HL-60/S4 treated with retinoic acid at 250 ng/mL for 4 days and 3 days (cell line): ENCODE data around the gene OLFML2A.
"Not testable (repeated sequence)": the region's sequence is repeated elsewhere in the genome, so short reads cannot be mapped to it uniquely, and the experiment has no call there.

Experiments
- in situ Hi-C: fragments of 300-500 bp; cut with MboI; formaldehyde crosslinking; loops from 2 replicates; pipeline ENCODE4 v1.7.0; 2022; ENCODE audit warnings: low sequenced_read_pairs

OLFML2A gene

GRCh38 chr9:124815601-124816000 lies 38.7 kb downstream of the OLFML2A start:
- in situ Hi-C loops: no loop called here

- in situ Hi-C loops: no loop called here
Observed at GRCh38 chr9:124818431-124819281, 41.7 kb downstream of the OLFML2A start.

- in situ Hi-C loops: no loop called here
Observed at GRCh38 chr9:124820698-124821623, 44.0 kb downstream of the OLFML2A start.

- in situ Hi-C loops: no loop called here
Observed at GRCh38 chr9:124828489-124829333, 51.8 kb downstream of the OLFML2A start.

GRCh38 chr9:124829334-124829669 lies 52.4 kb downstream of the OLFML2A start:
- in situ Hi-C loops: no loop called here

- in situ Hi-C loops: no loop called here
Observed at GRCh38 chr9:124830593-124830992, 53.7 kb downstream of the OLFML2A start.

GRCh38 chr9:124831642-124832364 lies 54.9 kb downstream of the OLFML2A start:
- in situ Hi-C loops: no loop called here

GRCh38 chr9:124834591-124834990 lies 57.7 kb downstream of the OLFML2A start:
- in situ Hi-C loops: no loop called here

GRCh38 chr9:124835026-124835557 lies 58.2 kb downstream of the OLFML2A start:
- in situ Hi-C loops: no loop called here

- in situ Hi-C loops: not testable (repeated sequence)
Observed at GRCh38 chr9:124838132-124838531, 61.2 kb downstream of the OLFML2A start.

- in situ Hi-C loops: not testable (repeated sequence)
Observed at GRCh38 chr9:124838567-124839275, 61.8 kb downstream of the OLFML2A start.

- in situ Hi-C loops: no loop called here
Observed at GRCh38 chr9:124839612-124840299, 62.8 kb downstream of the OLFML2A start.

- in situ Hi-C loops: no loop called here
Observed at GRCh38 chr9:124840300-124840833, 63.4 kb downstream of the OLFML2A start.

- in situ Hi-C loops: no loop called here
Observed at GRCh38 chr9:124841075-124841821, 64.3 kb downstream of the OLFML2A start.

GRCh38 chr9:124843456-124844034 lies 66.6 kb downstream of the OLFML2A start:
- in situ Hi-C loops: no loop called here

GRCh38 chr9:124844291-124844690 lies 67.4 kb downstream of the OLFML2A start:
- in situ Hi-C loops: no loop called here

- in situ Hi-C loops: not testable (repeated sequence)
Observed at GRCh38 chr9:124846467-124846866, 69.5 kb downstream of the OLFML2A start.
